HG02970 (cell line): Measurements from ENCODE around the gene MSI2.

Source experiments
- ATAC-seq: cut with Tn5 transposase; IDR thresholded peaks from one replicate; pipeline ENCODE4 v1.9.1; 2021; ENCODE audit warnings: mild to moderate bottlenecking, moderate library complexity, moderate number of reproducible peaks; ENCODE audit not compliant: unreplicated experiment, low FRiP score

MSI2 gene

DNA sequence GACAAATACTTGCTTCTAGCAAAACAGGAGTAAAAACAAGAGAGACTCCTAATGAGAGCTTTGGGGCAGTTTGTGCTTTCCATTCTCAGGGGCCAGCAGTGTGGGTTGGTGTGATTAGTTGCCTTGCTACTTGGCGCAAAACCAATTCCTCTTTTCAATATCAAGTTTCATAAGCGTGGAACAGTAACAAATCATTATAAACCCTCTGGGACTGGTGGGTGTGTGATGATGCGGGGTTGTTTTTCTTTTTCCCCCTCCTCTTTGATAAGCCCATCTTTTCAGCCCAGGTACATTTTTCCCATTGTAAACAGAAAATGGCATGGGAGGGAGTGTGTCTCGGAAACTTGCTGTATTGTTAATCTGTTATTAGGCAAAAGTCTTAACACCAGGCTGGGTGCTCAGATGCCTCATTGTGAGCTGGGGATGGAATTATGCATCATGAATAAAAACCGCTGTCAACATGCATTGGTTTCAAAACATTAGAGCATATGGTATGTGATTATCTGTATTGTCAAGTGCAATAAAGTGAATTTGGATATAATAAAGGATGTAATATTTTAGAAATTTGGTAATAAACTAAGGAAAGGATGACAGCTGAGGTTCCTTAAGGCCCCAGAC is 322.4 kb downstream of the MSI2 start:
- no peak for ATAC-seq

DNA sequence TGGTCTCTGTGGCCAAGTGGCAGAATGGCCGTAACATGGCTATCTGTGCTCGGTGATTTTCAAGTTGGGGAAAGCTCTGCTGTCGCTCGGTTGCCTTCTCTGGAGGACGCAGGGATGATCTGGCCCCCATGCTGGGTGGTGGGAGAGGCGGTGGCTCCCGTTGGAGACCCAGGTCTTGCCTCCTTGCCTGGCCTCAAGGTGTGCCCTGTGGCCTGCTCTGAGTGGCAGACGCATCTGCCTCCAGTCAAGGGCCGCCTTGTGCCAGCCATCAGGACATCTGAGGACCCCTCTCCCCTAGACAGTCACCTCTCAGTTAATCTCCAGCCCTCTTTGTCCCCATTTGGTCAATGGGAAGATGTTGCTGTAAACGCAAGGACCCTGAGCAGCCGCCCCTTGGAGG is 322.9 kb downstream of the MSI2 start:
- no peak for ATAC-seq

DNA sequence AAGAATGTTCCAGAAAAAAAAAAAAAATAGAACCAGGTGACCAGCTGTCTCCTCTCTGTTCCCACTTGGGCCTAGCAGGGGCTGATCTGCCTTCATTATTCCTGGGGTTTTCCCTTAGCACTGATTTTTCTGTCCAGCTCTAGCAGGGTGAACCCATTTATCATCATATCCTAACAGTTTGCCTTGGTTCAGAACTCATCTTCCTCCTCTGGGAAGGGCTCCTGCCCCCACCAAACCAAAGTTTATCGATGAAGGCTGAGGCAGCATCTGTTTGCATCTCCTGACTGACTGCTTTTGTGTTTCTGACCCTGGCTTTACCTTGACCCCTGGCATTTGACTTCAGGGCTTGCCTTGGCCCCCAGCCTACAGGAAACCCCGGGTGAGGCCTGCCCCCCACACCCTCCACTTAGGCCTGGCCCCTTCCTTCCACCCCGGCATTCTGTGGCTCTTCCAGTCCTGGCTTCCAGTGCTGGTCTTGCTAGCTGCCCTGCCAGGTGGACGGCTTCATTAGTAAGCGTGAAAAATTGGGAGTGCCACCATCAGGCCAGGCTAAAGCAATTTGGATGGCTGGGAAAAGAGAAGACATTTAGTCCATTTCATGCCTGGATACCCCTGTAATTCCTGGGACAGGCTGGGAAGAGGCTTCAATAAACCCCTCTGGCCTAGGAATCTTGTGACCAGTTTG is 323.9 kb downstream of the MSI2 start:
- no peak for ATAC-seq

DNA sequence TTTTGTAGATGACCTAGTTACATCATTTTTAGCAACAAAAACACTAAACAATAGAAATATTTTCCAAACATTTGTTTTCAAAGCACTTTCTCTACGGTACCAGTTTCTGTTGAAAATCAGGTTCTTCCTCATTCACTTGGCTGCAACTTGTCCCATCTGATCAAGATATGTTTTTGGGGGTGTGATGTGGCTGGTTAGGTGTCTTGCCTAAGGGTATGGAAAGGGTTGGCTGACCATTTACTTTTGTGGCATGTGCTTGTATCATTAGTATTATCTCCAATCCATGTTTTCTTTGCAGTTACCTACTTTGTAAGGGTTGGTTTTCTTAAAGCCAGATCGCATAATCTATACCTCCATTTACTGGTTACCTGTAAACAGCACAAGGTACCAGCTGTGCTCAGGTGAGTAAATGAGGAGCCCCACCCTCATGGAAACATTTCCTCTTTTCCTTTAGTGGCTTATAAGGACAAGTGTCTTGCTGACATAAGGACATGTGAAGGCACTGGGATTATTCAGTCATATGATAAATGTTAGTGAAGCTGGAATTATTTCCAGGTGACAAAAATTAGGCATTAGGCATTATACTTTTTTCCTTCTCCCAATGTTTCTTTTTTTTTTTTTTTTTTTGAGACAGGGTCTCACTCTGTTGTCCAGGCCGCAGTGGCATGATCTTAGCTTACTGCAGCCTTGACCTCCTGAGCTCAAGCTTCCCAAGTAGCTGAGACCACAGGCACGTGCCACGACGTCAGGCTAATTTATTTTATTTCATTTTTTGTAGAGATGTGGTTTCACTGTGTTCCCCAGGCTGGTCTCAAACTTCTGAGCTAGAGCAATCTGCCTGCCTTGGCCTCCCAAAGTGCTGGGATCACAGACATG is 326.8 kb downstream of the MSI2 start:
- no peak for ATAC-seq

DNA sequence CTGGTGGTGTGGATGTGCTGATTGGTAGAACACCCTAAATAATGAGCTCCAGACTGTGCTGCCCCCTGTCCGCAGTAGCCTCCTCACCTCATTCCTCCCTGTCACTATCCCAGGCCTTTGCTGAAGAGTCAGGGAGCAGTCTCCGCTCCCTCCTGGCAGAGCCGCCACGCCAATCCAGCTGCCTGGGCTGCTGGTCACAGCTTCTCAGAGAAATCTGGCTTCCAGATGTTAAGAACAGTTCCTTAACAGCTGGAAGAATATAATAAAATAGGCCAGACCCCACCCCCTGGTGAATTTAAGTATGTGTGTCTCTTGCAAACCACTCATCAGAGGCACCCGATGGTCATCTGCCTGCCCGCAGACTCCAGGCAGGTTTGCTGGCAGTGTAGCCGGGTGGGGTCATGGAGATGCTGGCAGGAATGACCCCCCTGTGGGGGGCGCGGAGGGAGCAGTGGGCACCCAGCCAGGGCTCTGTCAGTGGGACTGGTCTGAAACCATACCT is 327.8 kb downstream of the MSI2 start:
- ATAC-seq = no peak

DNA sequence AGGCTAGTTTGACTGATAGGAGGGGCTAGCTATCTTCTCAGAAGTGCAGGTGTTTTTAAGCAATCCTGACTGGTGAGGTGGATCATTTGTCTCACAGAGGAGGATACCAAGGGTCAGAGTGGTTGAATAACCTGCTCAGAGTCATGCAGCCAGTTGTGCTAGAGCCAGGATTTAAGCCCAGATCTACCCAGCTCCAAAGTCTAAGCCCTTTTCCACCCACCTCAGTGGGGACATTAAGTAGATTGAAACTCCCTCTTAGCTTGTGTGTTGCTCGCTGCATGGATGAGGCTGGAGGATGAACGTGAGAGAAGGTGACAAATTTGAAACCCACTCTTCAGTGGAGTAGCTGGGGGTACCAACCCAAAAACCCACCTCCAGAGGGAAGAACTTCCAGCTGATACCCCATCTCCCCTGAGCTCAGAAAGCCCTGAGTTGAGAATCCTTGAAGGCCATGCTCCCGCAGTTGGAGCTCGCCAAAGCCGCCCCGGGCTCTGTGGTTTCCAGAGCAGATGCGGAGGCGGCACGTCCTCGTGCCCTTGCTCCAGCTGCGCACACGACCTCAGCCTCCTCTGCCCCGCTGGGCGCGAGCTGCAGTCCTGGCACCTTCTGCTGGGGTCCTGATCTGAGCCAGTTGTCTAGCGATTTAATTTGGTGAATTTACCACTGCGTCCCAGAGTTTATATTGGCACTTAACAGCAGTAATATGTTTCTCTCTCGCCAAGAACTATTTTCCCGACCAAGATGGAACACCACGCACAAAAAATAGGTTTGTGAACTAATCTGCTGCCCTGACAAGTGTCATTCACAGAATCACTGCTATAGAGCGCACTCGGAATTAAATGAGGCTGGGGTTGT is 329.2 kb downstream of the MSI2 start:
- no peak for ATAC-seq

DNA sequence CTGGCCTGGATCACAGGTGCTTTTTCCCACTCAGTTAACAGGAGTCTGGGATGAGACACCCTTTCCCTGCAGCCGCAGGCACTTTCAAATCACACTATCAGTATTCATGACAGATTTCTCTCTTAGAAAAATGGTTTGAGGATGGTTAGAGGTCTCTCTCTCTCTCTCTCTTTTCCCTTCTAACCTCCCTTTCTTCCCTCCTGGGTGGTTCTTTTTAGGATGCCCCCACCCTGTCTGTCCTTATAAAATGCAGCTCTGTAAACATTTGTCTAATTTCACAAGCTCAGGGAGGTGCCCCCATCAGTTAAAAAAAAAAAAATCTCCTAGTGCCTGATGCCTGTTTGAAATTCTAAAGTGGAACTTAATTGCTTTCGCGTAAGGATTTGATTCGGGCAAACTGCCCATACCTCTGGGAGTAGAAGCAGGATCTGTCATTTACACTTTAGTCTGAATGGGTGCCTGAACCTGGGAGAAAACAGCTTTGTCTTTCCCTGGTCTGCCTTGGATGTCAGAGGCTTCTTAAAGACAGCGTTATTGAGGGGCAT is 329.9 kb downstream of the MSI2 start:
- ATAC-seq = no peak

DNA sequence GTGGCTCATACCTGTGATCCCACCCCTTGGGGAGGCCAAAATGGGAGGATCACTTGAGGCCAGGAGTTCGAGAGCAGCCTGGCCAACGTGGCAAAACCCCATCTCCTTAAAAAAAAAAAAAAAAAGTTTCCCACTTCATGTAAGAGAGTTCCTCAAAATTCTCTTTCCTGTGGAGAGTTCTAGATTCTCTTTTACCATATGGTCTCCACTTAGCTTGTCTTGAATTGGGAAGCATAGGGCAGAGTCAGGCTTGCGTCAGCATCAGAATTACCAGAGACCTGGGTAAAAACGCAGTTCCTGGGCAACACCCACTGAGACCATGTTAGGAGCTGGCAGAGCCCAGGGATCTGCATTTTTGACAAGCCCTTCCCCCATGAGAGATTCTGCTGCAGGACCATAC is 330.4 kb downstream of the MSI2 start:
- no peak for ATAC-seq

DNA sequence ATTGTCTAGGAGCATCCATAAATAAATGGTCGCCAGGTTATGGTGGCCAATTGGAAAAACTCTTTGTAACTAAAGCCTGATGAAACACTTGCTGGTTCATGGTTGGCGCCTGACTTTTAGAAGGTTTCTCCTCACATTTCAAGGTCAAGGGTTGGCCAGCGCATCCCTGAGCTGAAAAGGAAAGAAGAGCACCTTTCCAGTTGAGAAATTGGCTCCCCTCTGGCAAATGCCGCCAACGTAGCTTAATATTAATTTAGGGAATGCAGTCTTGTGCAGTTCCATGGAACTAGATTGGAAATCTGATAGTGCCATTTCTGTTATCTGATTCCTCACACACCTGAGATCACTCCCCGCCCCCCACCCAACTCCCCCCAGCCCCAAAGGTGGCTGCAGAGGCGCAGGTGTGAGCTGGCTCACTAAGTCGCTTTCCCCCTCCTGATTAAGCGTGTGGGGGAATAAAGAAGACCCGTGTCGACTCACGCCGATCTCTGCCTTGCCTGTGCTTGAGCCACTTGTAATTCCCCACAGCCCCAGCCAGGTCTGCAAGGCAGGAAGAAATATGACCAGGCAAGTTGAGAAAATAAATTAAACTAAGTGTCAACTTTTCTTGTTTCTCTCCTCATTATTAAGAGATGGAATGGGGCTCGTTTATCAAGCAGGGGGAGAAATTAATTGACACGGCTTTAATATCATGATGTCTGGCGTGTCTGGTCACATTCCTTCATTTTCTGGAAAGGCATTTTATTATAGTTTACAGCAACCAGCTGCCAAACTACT is 331.1 kb downstream of the MSI2 start:
- ATAC-seq = no peak

DNA sequence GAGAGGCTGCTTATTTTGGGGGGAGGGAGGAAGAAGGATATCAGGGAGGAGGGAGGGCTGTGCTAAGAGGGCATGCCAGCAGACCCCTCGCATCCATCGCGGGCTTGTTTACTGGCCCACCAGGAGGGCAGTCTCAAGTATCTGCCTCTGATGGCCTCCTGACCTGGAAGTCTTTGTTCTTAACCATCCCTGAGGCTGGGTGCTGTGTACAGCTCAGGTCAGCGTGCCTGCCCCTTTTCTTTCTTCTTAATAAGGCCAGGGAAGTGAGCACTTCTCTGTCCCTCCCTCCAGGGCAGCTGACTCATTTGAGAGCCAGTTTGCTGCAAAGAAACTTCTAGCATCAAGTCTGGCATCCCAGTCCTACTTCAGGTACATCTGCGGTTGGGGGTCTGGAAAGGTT is 331.8 kb downstream of the MSI2 start:
- no peak for ATAC-seq

DNA sequence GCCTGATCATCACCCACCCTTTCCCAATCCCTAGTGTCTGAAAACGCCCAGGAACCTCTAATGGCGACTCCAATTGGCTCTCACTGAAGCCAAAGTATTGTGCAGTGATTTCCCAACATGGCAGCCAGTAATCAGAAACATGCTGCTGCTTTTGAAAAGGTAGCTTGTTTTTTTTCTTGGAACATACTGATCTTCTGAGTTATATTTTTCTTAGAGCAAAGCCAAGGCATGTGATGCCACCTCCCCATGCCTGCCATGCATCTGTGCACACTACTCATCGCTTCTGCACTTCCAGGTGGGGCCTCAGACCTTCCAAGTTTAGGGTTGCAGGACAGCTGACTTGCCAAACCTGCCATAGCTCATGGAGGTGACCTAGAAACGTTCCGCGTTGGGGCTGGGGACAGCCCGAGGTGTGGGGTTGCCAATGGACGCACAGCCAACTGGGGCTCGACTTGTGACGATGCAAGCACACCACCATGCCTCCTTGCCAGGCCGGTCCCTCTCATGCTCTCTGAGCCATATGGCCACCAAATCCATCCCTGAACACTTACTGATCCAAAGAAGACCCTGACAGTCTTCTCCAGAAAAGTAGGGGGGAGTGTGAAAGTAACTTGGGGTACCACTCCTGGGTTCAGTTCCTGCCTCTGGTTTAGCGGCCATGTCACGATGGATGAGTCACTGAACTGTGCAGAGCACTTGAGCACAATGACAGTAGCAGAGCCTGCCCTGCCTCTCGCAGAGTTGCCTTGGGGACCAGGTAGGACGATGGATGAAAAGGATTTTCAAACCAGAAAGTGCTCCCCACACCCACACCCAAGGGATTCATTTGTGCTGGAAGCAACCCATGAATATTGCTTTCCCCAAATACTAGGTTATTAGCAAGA is 333.1 kb downstream of the MSI2 start:
- ATAC-seq = no peak

DNA sequence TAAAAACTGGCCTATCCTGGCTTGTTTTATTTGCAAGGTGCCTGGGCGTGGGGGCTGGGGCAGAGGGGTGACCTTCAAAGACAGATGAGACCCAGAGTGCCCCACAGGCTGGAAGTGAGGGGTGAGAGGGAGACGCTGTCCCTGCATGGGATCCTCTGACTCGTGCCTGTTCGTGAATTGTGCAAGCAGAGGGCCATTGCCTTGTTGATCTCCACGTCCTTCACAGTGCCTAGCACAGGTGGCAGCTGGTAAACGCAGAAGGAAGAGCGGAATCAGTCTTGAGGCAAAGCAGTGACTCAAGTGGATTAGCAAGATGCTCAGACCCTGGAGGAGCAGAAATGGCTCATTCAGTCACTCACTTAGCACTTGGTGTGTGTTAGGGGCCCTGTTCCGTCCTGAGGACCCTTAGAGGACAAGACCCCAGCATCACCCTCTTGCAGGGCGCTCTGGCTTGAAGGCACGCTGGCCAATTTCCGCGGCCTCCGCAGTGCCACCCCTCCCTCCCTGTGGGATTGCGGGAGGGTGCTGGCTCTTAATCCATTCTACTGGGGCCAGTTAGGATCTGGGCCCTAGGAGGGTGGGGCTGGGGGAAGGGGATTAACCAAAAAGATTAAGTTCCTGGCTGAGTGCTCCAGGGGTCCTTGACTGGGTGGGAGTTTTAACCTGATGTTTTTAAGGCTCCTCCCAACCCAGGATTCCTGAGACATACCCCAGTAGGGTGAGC is 337.6 kb downstream of the MSI2 start:
- ATAC-seq = no peak

DNA sequence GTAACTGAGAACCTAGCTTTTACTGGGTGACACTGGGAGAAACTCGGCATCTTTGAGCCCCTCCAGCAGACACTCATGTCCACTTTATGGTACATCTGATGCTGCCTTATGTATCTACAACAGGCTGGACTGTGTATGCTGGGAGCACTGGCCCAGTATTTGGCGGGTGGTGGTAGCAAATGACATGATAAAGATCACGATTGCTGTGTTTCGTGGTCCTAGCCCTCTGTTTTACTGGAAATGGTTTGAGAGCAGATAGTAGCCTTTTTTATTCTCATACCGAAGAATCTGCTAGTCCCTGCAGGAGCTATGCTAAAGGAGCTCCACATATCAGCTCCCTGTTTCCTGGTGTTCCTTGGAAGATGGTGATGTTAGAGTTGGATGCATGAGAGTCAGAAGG is 338.4 kb downstream of the MSI2 start:
- no peak for ATAC-seq

DNA sequence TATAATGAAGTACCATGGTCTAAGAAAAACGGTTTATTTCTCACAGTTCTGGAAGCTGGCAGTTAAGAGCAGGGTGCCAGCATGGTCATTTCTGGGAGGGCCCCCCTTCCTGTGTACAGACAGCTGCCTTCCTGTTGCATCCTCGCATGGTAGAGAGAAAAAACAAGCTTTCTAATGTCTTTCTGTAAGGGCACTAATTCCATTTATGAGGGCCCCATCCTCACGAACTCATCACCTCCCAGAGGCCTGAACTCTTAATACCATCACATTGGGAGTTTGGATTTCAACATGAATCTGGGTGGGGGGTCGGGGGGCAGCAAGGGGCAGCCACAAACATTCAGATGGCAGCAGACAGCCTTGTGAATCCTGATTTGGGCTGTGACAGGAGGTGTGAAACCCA is 339.1 kb downstream of the MSI2 start:
- ATAC-seq = no peak

DNA sequence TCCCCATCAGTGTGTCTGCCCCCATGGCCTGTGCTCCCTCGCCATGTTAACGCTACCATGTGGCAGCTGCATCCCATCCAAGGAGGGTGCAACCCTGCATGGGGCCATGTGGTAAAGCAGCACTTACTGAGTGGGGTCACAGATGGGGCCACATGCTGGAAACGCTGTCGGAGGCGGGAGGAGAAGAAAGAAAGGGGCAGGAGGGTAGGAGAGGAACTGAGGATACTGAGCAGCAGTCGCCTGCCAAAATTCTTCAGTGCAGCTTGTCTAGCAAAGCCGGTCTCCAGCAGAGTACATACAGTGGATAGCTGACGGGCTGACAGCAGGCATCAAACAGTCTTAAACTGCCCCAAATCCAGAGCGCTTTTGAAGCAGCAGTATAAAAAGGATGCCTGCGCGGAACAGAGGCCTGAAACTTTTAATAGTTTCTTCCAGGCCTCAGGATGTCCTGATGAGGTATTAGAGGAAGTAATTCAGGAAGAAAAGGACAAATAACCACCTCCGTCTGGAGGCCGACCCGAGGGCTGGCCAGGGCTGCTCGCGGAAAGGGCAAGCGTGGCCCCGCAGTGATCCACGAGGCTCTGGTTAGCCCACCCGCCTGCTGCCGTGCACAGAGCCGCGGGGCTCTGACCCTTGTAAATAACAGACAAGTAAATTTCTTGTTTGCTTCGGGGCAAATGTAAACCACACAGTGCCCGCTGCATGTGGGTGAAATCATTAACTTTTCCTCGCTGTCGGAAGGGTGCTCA is 339.8 kb downstream of the MSI2 start:
- no peak for ATAC-seq

DNA sequence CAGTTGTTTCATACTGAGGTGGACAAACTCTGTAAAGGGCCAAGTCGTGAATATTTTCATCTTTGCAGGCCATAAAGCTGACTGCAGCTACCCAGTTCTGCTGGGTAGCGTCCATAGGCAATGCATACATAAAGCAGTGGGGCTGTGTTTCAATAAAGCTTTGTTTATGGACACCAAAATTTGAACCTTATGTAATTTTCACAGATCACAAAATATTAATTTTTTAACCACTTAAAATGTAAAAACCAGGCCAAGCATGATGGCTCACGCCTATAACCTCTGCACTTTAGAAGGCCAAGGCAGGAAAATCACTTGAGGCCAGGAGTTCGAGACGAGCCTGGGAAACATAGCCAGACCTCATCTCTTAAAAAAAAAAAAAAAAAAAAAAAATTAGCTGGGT is 340.8 kb downstream of the MSI2 start:
- ATAC-seq = no peak
